Calu3 (cell line): Measurements from ENCODE around the gene CPED1. TPM values are rescaled to one million over a fixed set of nuclear protein-coding genes. Genes with fewer than 3 reads are reported as not detected.
"Not testable (repeated sequence)": the region's sequence is repeated elsewhere in the genome, so short reads cannot be mapped to it uniquely, and the experiment has no call there.

Experiments used
- BruUV-seq: library from RNA; stranded (reverse); fragments of 400-500 nt; replicated peaks from 2 replicates; lab custom pipeline; 2021; lab: Mats Ljungman, UMichigan
- CTCF ChIA-PET: fragments of 300-600 bp; sonication (Branson Sonifier 250); formaldehyde crosslinking; loops from one replicate; lab custom pipeline; 2022; ENCODE audit warnings: antibody characterized with exemption; lab: Charles Lee
- DNase-seq: peaks from one replicate; pipeline ENCODE4 v3.0.0; 2022
- H3K27ac Mint-ChIP-seq: one replicate; pipeline ENCODE4 v1.8.0; 2022; ENCODE audit warnings: mixed read lengths; ENCODE audit not compliant: unreplicated experiment
- H3K27me3 Mint-ChIP-seq: one replicate; pipeline ENCODE4 v1.8.0; 2022; ENCODE audit warnings: mixed read lengths; ENCODE audit not compliant: unreplicated experiment
- H3K36me3 Mint-ChIP-seq: one replicate; pipeline ENCODE4 v1.8.0; 2022; ENCODE audit warnings: mild to moderate bottlenecking, moderate library complexity, mixed read lengths; ENCODE audit not compliant: insufficient read depth, unreplicated experiment
- H3K4me1 Mint-ChIP-seq: one replicate; pipeline ENCODE4 v1.8.0; 2022; ENCODE audit warnings: mild to moderate bottlenecking, low read depth, mixed read lengths; ENCODE audit not compliant: unreplicated experiment
- H3K4me3 Mint-ChIP-seq: one replicate; pipeline ENCODE4 v1.8.0; 2022; ENCODE audit warnings: mild to moderate bottlenecking, low read depth, moderate library complexity, mixed read lengths; ENCODE audit not compliant: unreplicated experiment
- H3K9me3 Mint-ChIP-seq: one replicate; pipeline ENCODE4 v1.8.0; 2022; ENCODE audit warnings: low read depth, mixed read lengths; ENCODE audit not compliant: unreplicated experiment
- CTCF ChIP-seq: fragments of 200-600 bp; IDR thresholded peaks from one replicate; pipeline ENCODE4 v1.8.0; 2022; ENCODE audit warnings: antibody characterized with exemption; ENCODE audit not compliant: unreplicated experiment
- intact Hi-C: fragments of 100-400 bp; cut with micrococcal nuclease; formaldehyde crosslinking; loops from one replicate; pipeline ENCODE4 v1.10.0; 2022; ENCODE audit not compliant: unreplicated experiment
- total RNA-seq: library from RNA; stranded (reverse); gene quantifications from 2 replicates; pipeline ENCODE4 v1.2.3, GENCODE V29; 2022

Gene CPED1
- total RNA-seq, 1 experiment from 2014 or later, result 0.24 TPM

- Mint-ChIP-seq H3K4me1 (no peaks in the 10 kb centered on the region), H3K27me3 (no peaks in the 10 kb centered on the region)
Measured at GRCh38 chr7:121057878-121058277, 69.4 kb downstream of the CPED1 start.

GRCh38 chr7:121058975-121059374 is 70.5 kb downstream of the CPED1 start:
- Mint-ChIP-seq H3K27me3 (no peaks in the 10 kb centered on the region), H3K9me3 (no peaks in the 10 kb centered on the region), H3K36me3 (no peaks in the 10 kb centered on the region), H3K4me3 (no peak overlapping the region), H3K27ac (no peak overlapping the region), H3K4me1 (no peaks in the 10 kb centered on the region)
- no peak for TF ChIP-seq CTCF
- intact Hi-C loops, result no loop called here
- CTCF ChIA-PET, result interaction anchor here (0.6 kb wide), 1 partner anchor 17 kb away, joined by 3 read pairs; no protein-coding TSS in a partner anchor
- no peak for DNase-seq
- no TSS peak for BruUV-seq

More at GRCh38 chr7:121057878-121058277, 69.4 kb downstream of the CPED1 start:
- intact Hi-C loops, result no loop called here
- Mint-ChIP-seq H3K27ac (no peak overlapping the region), H3K9me3 (no peaks in the 10 kb centered on the region), H3K36me3 (no peaks in the 10 kb centered on the region), H3K4me3 (no peak overlapping the region)
- no peak for DNase-seq
- TF ChIP-seq CTCF, result no peak
- CTCF ChIA-PET, result no interaction called here
- BruUV-seq, result no TSS peak

GRCh38 chr7:121059979-121060509 is 71.5 kb downstream of the CPED1 start:
- H3K4me1 Mint-ChIP-seq, H3K36me3 Mint-ChIP-seq: not testable (repeated sequence)

GRCh38 chr7:121061677-121062582 is 73.4 kb downstream of the CPED1 start:
- Mint-ChIP-seq H3K36me3 (no peaks in the 10 kb centered on the region), H3K4me3 (no peak overlapping the region), H3K4me1 (no peaks in the 10 kb centered on the region), H3K9me3 (no peaks in the 10 kb centered on the region), H3K27ac (no peak overlapping the region), H3K27me3 (no peaks in the 10 kb centered on the region)
- no peak for TF ChIP-seq CTCF
- DNase-seq, result no peak
- CTCF ChIA-PET, result interaction anchor here (0.8 kb wide), 1 partner anchor 35 kb away, joined by 3 read pairs; no protein-coding TSS in a partner anchor
- no TSS peak for BruUV-seq
- intact Hi-C loops, result no loop called here

More at GRCh38 chr7:121059979-121060509, 71.5 kb downstream of the CPED1 start:
- BruUV-seq, H3K27me3 Mint-ChIP-seq, intact Hi-C loops, DNase-seq, H3K9me3 Mint-ChIP-seq, H3K27ac Mint-ChIP-seq, H3K4me3 Mint-ChIP-seq: not testable (repeated sequence)
- CTCF ChIA-PET, result interaction anchor here (0.6 kb wide), 1 partner anchor 103 kb away, joined by 3 read pairs; no protein-coding TSS in a partner anchor
